ENCODE data around the gene PRKCE. TPM values are rescaled to one million over a fixed set of nuclear protein-coding genes. Genes with fewer than 3 reads are reported as not detected.

Gene PRKCE
- total and polyA plus RNA-seq, 2 experiments from 2014 or later: 0.94 to 1.2 TPM

- Mint-ChIP-seq H3K9me3 (no peaks in the 10 kb centered on the region; the same call in 2 of the 3 replicates), H3K36me3 (ENCODE audit: low read depth) (no peaks in the 10 kb centered on the region), H3K27me3 (ENCODE audit: insufficient read depth, low read depth, poor library complexity) (peaks cover 7% of the 10 kb centered on the region), H3K4me1 (no peaks in the 10 kb centered on the region), H3K27ac (no peak overlapping the region), H3K4me3 (no peak overlapping the region)
- no peak overlapping the region for H3K4me2 ChIP-seq
- H4K20me1 ChIP-seq (replicated peaks; ENCODE audit: insufficient read depth): no peaks in the 10 kb centered on the region
- ATAC-seq (no peak), DNase-seq (ENCODE audit: low spot score) (no peak)
- no peak overlapping the region for H3K27ac ChIP-seq (ENCODE audit: low read depth)
- no peaks in the 10 kb centered on the region for H3K36me3 ChIP-seq (ENCODE audit: insufficient read depth)
- H3K4me3 ChIP-seq: no peak overlapping the region
- no peaks in the 10 kb centered on the region for H3K27me3 ChIP-seq (ENCODE audit: insufficient read depth)
- no peaks in the 10 kb centered on the region for H3F3A ChIP-seq (replicated peaks; ENCODE audit: low read depth)
- TF ChIP-seq NANOG (IDR thresholded peaks at IDR 0.05; ENCODE audit: borderline replicate concordance) (no peak), EZH2phosphoT487 (IDR thresholded peaks at IDR 0.05; ENCODE audit: unreplicated experiment) (no peak), ZNF462 (CRISPR knock-in tag; IDR thresholded peaks at IDR 0.05) (no peak), ETS1 (IDR thresholded peaks at IDR 0.05) (no peak)
- no peaks in the 10 kb centered on the region; the same call in 1 of the 2 replicates for H3K9me2 ChIP-seq (ENCODE audit: insufficient read depth)
- no peak overlapping the region for H2AFZ ChIP-seq
- H3K79me2 ChIP-seq (replicated peaks; ENCODE audit: insufficient read depth): no peaks in the 10 kb centered on the region
- H3K4me1 ChIP-seq (ENCODE audit: insufficient read depth): no peaks in the 10 kb centered on the region
Observed at GRCh38 chr2:46196871-46197462, 545.5 kb downstream of the PRKCE start.

- no peak overlapping the region for H2AFZ ChIP-seq
- TF ChIP-seq ETS1 (IDR thresholded peaks at IDR 0.05): no peak
- no peak for TF ChIP-seq CREB1 (CRISPR knock-in tag; IDR thresholded peaks at IDR 0.05; ENCODE audit: low read depth)
- no peak for TF ChIP-seq REST (IDR thresholded peaks at IDR 0.05; ENCODE audit: unreplicated experiment)
- TF ChIP-seq POLR2AphosphoS5 (IDR thresholded peaks at IDR 0.05; ENCODE audit: low read depth): no peak
Observed at GRCh38 chr2:46197672-46198071, 546.2 kb downstream of the PRKCE start.

More at GRCh38 chr2:46197672-46198071, 546.2 kb downstream of the PRKCE start:
- no peak for ATAC-seq
- H3K79me2 ChIP-seq (replicated peaks; ENCODE audit: insufficient read depth): no peaks in the 10 kb centered on the region
- Mint-ChIP-seq H3K4me1 (no peaks in the 10 kb centered on the region), H3K27ac (no peak overlapping the region), H3K36me3 (ENCODE audit: low read depth) (no peaks in the 10 kb centered on the region), H3K4me3 (no peak overlapping the region), H3K9me3 (no peaks in the 10 kb centered on the region; the same call in 2 of the 3 replicates), H3K27me3 (ENCODE audit: insufficient read depth, low read depth, poor library complexity) (peaks cover 7% of the 10 kb centered on the region)
- DNase-seq (ENCODE audit: low spot score): no peak
- H3K4me2 ChIP-seq: no peak overlapping the region
- no peaks in the 10 kb centered on the region for H3F3A ChIP-seq (replicated peaks; ENCODE audit: low read depth)
- H4K20me1 ChIP-seq (replicated peaks; ENCODE audit: insufficient read depth): no peaks in the 10 kb centered on the region
- H3K36me3 ChIP-seq (ENCODE audit: insufficient read depth): no peaks in the 10 kb centered on the region
- no peak overlapping the region for H3K4me3 ChIP-seq
- no peaks in the 10 kb centered on the region for H3K4me1 ChIP-seq (ENCODE audit: insufficient read depth)
- H3K9me2 ChIP-seq (ENCODE audit: insufficient read depth): no peaks in the 10 kb centered on the region; the same call in 1 of the 2 replicates
- H3K27me3 ChIP-seq (ENCODE audit: insufficient read depth): no peaks in the 10 kb centered on the region
- H3K27ac ChIP-seq (ENCODE audit: low read depth): no peak overlapping the region
